T-helper 1 cell (primary cell): ENCODE measurements around the gene FZR1.
"Not testable (repeated sequence)": the region's sequence is repeated elsewhere in the genome, so short reads cannot be mapped to it uniquely, and the experiment has no call there.

ENCODE experiments used
- DNase-seq, 5 donors: peaks; one replicate each; pipeline ENCODE4 v3.0.0-alpha.2; 2012 to 2020

FZR1 gene

GRCh38 chr19:3515891-3516422 is 9.8 kb downstream of the FZR1 start:
- DNase-seq: no peak

- DNase-seq: peak in 3 of 5 donors; percentile 31 to 51 (median 43)
These were observed 10.6 kb downstream of the FZR1 start for GRCh38 chr19:3516675-3517207.

GRCh38 chr19:3517638-3518037 is 11.5 kb downstream of the FZR1 start:
- DNase-seq: no peak

GRCh38 chr19:3518255-3518654 is 12.1 kb downstream of the FZR1 start:
- no peak for DNase-seq

- DNase-seq: no peak
These were observed 12.5 kb downstream of the FZR1 start for GRCh38 chr19:3518659-3519058.

- no peak for DNase-seq
These were observed 13.0 kb downstream of the FZR1 start for GRCh38 chr19:3519126-3519525.

GRCh38 chr19:3520166-3521103 is 14.3 kb downstream of the FZR1 start:
- no peak for DNase-seq

- DNase-seq: no peak
These were observed 15.0 kb downstream of the FZR1 start for GRCh38 chr19:3521104-3521445.

- DNase-seq: no peak
These were observed 16.6 kb downstream of the FZR1 start for GRCh38 chr19:3522421-3523360.

GRCh38 chr19:3523361-3524077 is 17.4 kb downstream of the FZR1 start:
- no peak for DNase-seq

GRCh38 chr19:3524078-3524842 is 18.1 kb downstream of the FZR1 start:
- DNase-seq: no peak

- no peak for DNase-seq
These were observed 18.9 kb downstream of the FZR1 start for GRCh38 chr19:3524904-3525451.

GRCh38 chr19:3526507-3527237 is 20.6 kb downstream of the FZR1 start:
- DNase-seq: no peak

GRCh38 chr19:3527238-3527910 is 21.3 kb downstream of the FZR1 start:
- DNase-seq: no peak

GRCh38 chr19:3528080-3528479 is 22.0 kb downstream of the FZR1 start:
- DNase-seq: no peak

- DNase-seq: no peak
These were observed 22.6 kb downstream of the FZR1 start for GRCh38 chr19:3528539-3529211.

GRCh38 chr19:3529299-3529698 is 23.2 kb downstream of the FZR1 start:
- DNase-seq: not testable (repeated sequence)

- no peak for DNase-seq
These were observed 24.3 kb downstream of the FZR1 start for GRCh38 chr19:3530389-3530788.

- no peak for DNase-seq
These were observed 25.6 kb downstream of the FZR1 start for GRCh38 chr19:3531716-3532115.
